Measurements from ENCODE around the gene S1PR2. TPM values are rescaled to one million over a fixed set of nuclear protein-coding genes. Genes with fewer than 3 reads are reported as not detected.
A peak's percentile ranks its signal among the peaks of the same experiment; 100 is the strongest.

The S1PR2 gene
- total and polyA plus RNA-seq, 9 of the 15 experiments (the other 6 are each of a cell fraction or from before 2014, with no cell fraction given) = 1.5 to 3.9 (median 2.0) TPM

- TF ChIP-seq NKRF (IDR thresholded peaks at IDR 0.05; ENCODE audit: borderline replicate concordance) = no peak; the same call in 1 of the 2 replicates
- TF ChIP-seq ATF4 (CRISPR knock-in tag; IDR thresholded peaks at IDR 0.05) = no peak
- TF ChIP-seq DIDO1 (tag; IDR thresholded peaks at IDR 0.05; ENCODE audit: low read depth) = no peak
- no peak for TF ChIP-seq CBX8 (IDR thresholded peaks at IDR 0.05; ENCODE audit: borderline replicate concordance, extremely low read depth, low read depth, low read length, poor library complexity, severe bottlenecking)
- TF ChIP-seq ZNF561 (CRISPR knock-in tag; conservative IDR thresholded peaks at IDR 0.05) = no peak
- TF ChIP-seq CHD1 (IDR thresholded peaks at IDR 0.05; ENCODE audit: low read length) = no peak
- no peak for TF ChIP-seq ZBTB34 (CRISPR knock-in tag; IDR thresholded peaks at IDR 0.05)
- peak; percentile 99 for TF ChIP-seq BHLHE40 (IDR thresholded peaks at IDR 0.05; ENCODE audit: low read length)
- no peak for TF ChIP-seq CEBPZ (IDR thresholded peaks at IDR 0.05; ENCODE audit: borderline replicate concordance, low read depth, low read length)
- 0 out of 2 replicates have a peak, but pooled peaks have one; percentile 19 for TF ChIP-seq THRB (CRISPR knock-in tag; conservative IDR thresholded peaks at IDR 0.05)
- peak; percentile 46 for TF ChIP-seq CBX1 (IDR thresholded peaks at IDR 0.05; ENCODE audit: low read depth)
- no peak for TF ChIP-seq JUN (IDR thresholded peaks at IDR 0.05; ENCODE audit: borderline replicate concordance, low read depth, low read length)
- no peak for TF ChIP-seq JUN (CRISPR knock-in tag; IDR thresholded peaks at IDR 0.05; ENCODE audit: borderline replicate concordance)
- TF ChIP-seq EP300 (IDR thresholded peaks at IDR 0.05; ENCODE audit: low read length) = peak; percentile 13; the same call in 1 of the 2 replicates
- TF ChIP-seq BACH1 (tag; IDR thresholded peaks at IDR 0.05) = no peak
- TF ChIP-seq POLR2A (conservative IDR thresholded peaks at IDR 0.05) = peak; percentile 97
- peak; percentile 87; the same call in 1 of the 2 replicates for TF ChIP-seq NFIC (IDR thresholded peaks at IDR 0.05)
- peak; percentile 93 for TF ChIP-seq TOE1 (IDR thresholded peaks at IDR 0.05; ENCODE audit: borderline replicate concordance)
- TF ChIP-seq TOE1 (CRISPR knock-in tag; IDR thresholded peaks at IDR 0.05; ENCODE audit: borderline replicate concordance, low read depth) = no peak
Observed at GRCh38 chr19:10194500-10195198, 36.5 kb downstream of the S1PR2 start, which contains the start of gene DNMT1 (continued).

Measured in K562 (cell line).